ENCODE data around the gene ASAH2. TPM values are rescaled to one million over a fixed set of nuclear protein-coding genes. Genes with fewer than 3 reads are reported as not detected.
A peak's percentile ranks its signal among the peaks of the same experiment; 100 is the strongest.

The ASAH2 gene
- total and polyA plus RNA-seq, 7 donors, result under 0.01 to 4.9 (median 0.41) TPM; not detected in 1

DNA sequence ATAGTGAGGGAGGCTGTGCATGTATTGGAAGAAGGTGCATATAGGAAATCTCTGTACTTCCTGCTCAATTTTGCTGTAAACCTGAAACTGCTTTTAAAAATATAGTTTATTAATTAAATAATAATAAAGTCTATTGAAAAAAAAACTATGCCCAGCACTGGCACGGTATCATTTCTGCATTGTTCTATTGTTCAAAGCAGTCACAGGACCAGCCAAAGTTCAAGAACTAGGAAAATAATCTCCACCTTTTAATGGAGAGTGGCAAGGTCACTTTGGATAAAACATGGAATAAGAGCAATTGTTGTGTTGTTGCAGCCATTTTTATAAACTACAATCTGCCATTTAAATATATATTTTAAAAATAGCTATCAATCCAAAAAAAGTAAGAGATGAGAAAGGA, 24.7 kb downstream of the ASAH2 start:
- 30 to 61% methylated on average over 1 of the region's 1 CpG for WGBS, 2 donors
- TF ChIP-seq EP300 (IDR thresholded peaks at IDR 0.05) (no peak), POLR2AphosphoS5 (IDR thresholded peaks at IDR 0.05) (no peak), POLR2A (IDR thresholded peaks at IDR 0.05) (no peak)
- TF ChIP-seq, protein P1, sequence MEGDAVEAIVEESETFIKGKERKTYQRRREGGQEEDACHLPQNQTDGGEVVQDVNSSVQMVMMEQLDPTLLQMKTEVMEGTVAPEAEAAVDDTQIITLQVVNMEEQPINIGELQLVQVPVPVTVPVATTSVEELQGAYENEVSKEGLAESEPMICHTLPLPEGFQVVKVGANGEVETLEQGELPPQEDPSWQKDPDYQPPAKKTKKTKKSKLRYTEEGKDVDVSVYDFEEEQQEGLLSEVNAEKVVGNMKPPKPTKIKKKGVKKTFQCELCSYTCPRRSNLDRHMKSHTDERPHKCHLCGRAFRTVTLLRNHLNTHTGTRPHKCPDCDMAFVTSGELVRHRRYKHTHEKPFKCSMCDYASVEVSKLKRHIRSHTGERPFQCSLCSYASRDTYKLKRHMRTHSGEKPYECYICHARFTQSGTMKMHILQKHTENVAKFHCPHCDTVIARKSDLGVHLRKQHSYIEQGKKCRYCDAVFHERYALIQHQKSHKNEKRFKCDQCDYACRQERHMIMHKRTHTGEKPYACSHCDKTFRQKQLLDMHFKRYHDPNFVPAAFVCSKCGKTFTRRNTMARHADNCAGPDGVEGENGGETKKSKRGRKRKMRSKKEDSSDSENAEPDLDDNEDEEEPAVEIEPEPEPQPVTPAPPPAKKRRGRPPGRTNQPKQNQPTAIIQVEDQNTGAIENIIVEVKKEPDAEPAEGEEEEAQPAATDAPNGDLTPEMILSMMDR (IDR thresholded peaks at IDR 0.05), result no peak
- no peaks in the 10 kb centered on the region for H3K27me3 ChIP-seq
- H3K4me3 ChIP-seq, result no peak overlapping the region
- no peaks in the 10 kb centered on the region for H3K36me3 ChIP-seq
- H3K4me1 ChIP-seq, result no peaks in the 10 kb centered on the region
- DNase-seq, result no peak
- intact Hi-C loops (cut with DNase I), result no loop called here
- H3K9me3 ChIP-seq, result no peaks in the 10 kb centered on the region
- no peak overlapping the region for H3K27ac ChIP-seq

DNA sequence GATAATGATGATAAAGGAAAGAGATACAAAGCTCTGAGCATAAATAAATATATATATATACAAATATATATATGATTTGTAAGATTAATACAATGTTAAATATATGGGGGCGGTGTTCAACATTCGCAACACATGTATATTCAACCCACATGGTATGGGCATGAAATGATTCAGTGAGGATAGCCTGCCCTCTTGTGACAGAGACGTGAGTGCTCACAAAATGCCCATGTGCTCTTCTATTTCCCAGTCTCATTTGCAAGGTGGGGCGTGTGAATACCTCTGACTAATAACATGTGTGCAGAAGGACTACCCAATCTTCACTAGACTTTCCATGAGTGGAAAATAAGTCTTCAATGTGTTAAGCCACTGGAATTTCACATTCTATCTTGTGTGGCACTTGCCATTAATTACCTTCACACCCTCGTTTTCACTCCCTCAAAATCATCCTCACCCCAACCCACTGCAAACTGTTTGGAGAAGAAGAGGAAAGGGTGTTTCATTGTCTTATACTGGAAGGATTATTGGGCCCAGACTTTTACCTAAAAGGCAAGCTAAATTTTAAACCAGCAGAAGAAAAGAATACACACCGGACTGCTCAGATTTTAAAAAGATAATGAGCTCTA, 26.9 kb downstream of the ASAH2 start:
- no peak for TF ChIP-seq POLR2A (IDR thresholded peaks at IDR 0.05)
- TF ChIP-seq, protein P1 (IDR thresholded peaks at IDR 0.05), result peak in 1 of 4 experiments; percentile 24
- intact Hi-C loops (cut with DNase I), result no loop called here
- no peak overlapping the region for H3K27ac ChIP-seq
- H3K27me3 ChIP-seq, result no peaks in the 10 kb centered on the region
- H3K36me3 ChIP-seq, result no peaks in the 10 kb centered on the region
- no peak overlapping the region for H3K4me3 ChIP-seq
- H3K4me1 ChIP-seq, result no peaks in the 10 kb centered on the region
- no peak for DNase-seq
- no peaks in the 10 kb centered on the region for H3K9me3 ChIP-seq
- WGBS, 2 donors, result 25 to 36% methylated on average over 6 of the region's 6 CpGs

DNA sequence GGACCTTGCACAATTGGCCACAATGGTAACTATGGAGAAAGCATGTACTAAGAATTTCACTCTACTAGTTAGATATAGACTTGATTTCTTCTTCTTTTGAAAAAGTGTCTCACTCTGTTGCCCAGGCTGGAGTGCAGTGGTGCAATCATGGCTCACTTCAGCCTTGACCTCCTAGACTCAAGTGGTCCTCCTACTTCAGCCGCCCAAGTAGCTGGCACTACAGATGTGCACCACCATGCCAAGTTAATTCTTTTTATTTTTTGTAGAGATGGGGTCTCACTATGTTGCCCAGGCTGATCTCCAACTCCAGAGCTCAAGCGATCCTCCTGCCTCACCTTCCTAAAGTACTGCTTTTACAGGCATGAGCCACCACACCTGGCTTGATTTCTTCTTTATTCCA, 29.1 kb downstream of the ASAH2 start:
- 91 to 94% methylated on average over 2 of the region's 2 CpGs for WGBS, 2 donors
- no peak overlapping the region for H3K4me3 ChIP-seq
- no peaks in the 10 kb centered on the region for H3K27me3 ChIP-seq
- no peaks in the 10 kb centered on the region for H3K4me1 ChIP-seq
- H3K36me3 ChIP-seq, result no peaks in the 10 kb centered on the region
- DNase-seq, result no peak
- intact Hi-C loops (cut with DNase I), result no loop called here
- H3K9me3 ChIP-seq, result no peaks in the 10 kb centered on the region
- no peak overlapping the region for H3K27ac ChIP-seq
- TF ChIP-seq POLR2AphosphoS5 (IDR thresholded peaks at IDR 0.05) (no peak), EP300 (IDR thresholded peaks at IDR 0.05) (no peak), POLR2A (IDR thresholded peaks at IDR 0.05) (no peak)
- TF ChIP-seq, protein P1 (IDR thresholded peaks at IDR 0.05), result no peak

DNA sequence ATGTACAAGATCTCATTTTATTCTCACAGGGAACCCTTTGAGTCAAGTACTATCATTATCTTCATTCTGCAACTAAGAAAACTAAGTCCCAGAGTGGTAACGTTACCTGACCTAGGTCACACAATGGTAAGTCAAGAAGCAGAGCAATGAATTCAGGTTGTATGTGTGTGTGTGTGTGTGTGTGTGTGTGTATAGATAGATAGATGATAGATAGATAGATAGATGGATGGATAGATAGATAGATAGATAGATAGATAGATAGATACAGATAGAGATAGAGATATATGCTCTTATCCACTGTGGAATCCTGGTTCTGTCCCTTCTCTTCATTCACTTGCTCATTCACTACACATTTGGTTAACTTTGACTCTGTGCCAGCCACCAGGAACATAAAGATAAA, 29.8 kb downstream of the ASAH2 start:
- no peak overlapping the region for H3K27ac ChIP-seq
- TF ChIP-seq, protein P1 (IDR thresholded peaks at IDR 0.05), result no peak
- TF ChIP-seq POLR2A (IDR thresholded peaks at IDR 0.05) (no peak), EP300 (IDR thresholded peaks at IDR 0.05) (no peak), POLR2AphosphoS5 (IDR thresholded peaks at IDR 0.05) (no peak)
- intact Hi-C loops (cut with DNase I), result no loop called here
- no peak for DNase-seq
- no peak overlapping the region for H3K4me3 ChIP-seq
- no peaks in the 10 kb centered on the region for H3K4me1 ChIP-seq
- no peaks in the 10 kb centered on the region for H3K36me3 ChIP-seq
- no peaks in the 10 kb centered on the region for H3K27me3 ChIP-seq
- no peaks in the 10 kb centered on the region for H3K9me3 ChIP-seq
- 78 to 87% methylated on average over 1 of the region's 1 CpG for WGBS, 2 donors

DNA sequence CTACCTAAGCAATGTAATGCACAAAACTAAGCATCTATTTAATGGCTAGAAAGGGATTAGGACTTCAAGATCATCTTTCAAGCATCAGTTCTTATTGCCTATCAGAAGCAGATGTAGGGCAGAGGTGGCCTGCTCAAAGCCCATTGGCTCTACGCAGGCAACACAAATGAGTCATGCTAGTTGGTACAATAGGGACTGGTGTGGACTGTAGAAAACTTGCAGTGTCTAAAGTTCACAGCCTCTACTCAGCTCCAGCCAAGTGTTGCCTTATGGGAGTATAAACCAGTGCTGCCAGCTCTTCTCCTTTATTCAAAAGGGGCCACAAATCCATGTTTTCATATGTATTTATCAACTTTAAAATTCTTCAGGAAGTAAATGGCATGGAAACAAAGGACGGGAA, 31.7 kb downstream of the ASAH2 start:
- no peak overlapping the region for H3K4me3 ChIP-seq
- intact Hi-C loops (cut with DNase I), result no loop called here
- no peaks in the 10 kb centered on the region for H3K9me3 ChIP-seq
- no peaks in the 10 kb centered on the region for H3K4me1 ChIP-seq
- 91 to 95% methylated on average over 2 of the region's 2 CpGs for WGBS, 2 donors
- H3K27ac ChIP-seq, result no peak overlapping the region
- TF ChIP-seq POLR2AphosphoS5 (IDR thresholded peaks at IDR 0.05), result no peak
- TF ChIP-seq, protein P1 (IDR thresholded peaks at IDR 0.05), result no peak
- H3K36me3 ChIP-seq, result no peaks in the 10 kb centered on the region
- DNase-seq, result no peak
- no peaks in the 10 kb centered on the region for H3K27me3 ChIP-seq
